ENCODE results near the gene ERVH48-1.
"Not testable (repeated sequence)": the region's sequence is repeated elsewhere in the genome, so short reads cannot be mapped to it uniquely, and the experiment has no call there.

Gene ERVH48-1

GRCh38 chr21:42925114-42925926 lies at the start of gene ERVH48-1:
Gene ERVH48-1, minus strand, starts transcription at chr21:42925630. Its CDS starts 6,624 bp downstream, at chr21:42919006.
- no peak for DNase-seq

GRCh38 chr21:42973991-42974831 lies 48.8 kb upstream of the ERVH48-1 start, which contains the start of gene PKNOX1:
Gene PKNOX1, plus strand, starts transcription at chr21:42974562. Its CDS starts 29,820 bp downstream, at chr21:43004382.
- peak; percentile 99 to 100 for DNase-seq

- DNase-seq: no peak
Measured at GRCh38 chr21:42973309-42973990, 48.0 kb upstream of the ERVH48-1 start.

- DNase-seq: no peak
Measured at GRCh38 chr21:42971897-42972275, 46.5 kb upstream of the ERVH48-1 start.

GRCh38 chr21:42970946-42971653 lies 45.7 kb upstream of the ERVH48-1 start:
- DNase-seq: no peak

- no peak for DNase-seq
Measured at GRCh38 chr21:42969193-42969600, 43.8 kb upstream of the ERVH48-1 start.

- DNase-seq: not testable (repeated sequence)
Measured at GRCh38 chr21:42967616-42968015, 42.2 kb upstream of the ERVH48-1 start.

GRCh38 chr21:42965211-42965560 lies 39.8 kb upstream of the ERVH48-1 start:
- DNase-seq: no peak

- no peak for DNase-seq
Measured at GRCh38 chr21:42964546-42965210, 39.2 kb upstream of the ERVH48-1 start.

- DNase-seq: no peak
Measured at GRCh38 chr21:42964086-42964485, 38.7 kb upstream of the ERVH48-1 start.

GRCh38 chr21:42962380-42963007 lies 37.1 kb upstream of the ERVH48-1 start:
- DNase-seq: no peak

- no peak for DNase-seq
Measured at GRCh38 chr21:42959728-42960127, 34.3 kb upstream of the ERVH48-1 start.

GRCh38 chr21:42958122-42958521 lies 32.7 kb upstream of the ERVH48-1 start:
- not testable (repeated sequence) for DNase-seq

- DNase-seq: no peak
Measured at GRCh38 chr21:42956824-42957630, 31.6 kb upstream of the ERVH48-1 start.

- not testable (repeated sequence) for DNase-seq
Measured at GRCh38 chr21:42951193-42951592, 25.8 kb upstream of the ERVH48-1 start.

- DNase-seq: not testable (repeated sequence)
Measured at GRCh38 chr21:42949094-42949755, 23.8 kb upstream of the ERVH48-1 start.

GRCh38 chr21:42942244-42942643 lies 16.8 kb upstream of the ERVH48-1 start:
- DNase-seq: no peak

GRCh38 chr21:42941696-42942085 lies 16.3 kb upstream of the ERVH48-1 start:
- no peak for DNase-seq

GRCh38 chr21:42939582-42940413 lies 14.4 kb upstream of the ERVH48-1 start:
- peak; percentile 59 to 88 for DNase-seq
